Ovary (tissue), 9 donors: ENCODE data around the gene SNCAIP. TPM values are rescaled to one million over a fixed set of nuclear protein-coding genes. Genes with fewer than 3 reads are reported as not detected.
"Not testable (repeated sequence)": the region's sequence is repeated elsewhere in the genome, so short reads cannot be mapped to it uniquely, and the experiment has no call there.

Experiments used
- DNase-seq, 5 donors: peaks; one replicate each; pipeline ENCODE4 v3.0.0-alpha.2; 2019 to 2020
- H3K27ac ChIP-seq, 2 donors: fragments of 200-600 bp; one replicate each; pipeline versions ENCODE4 v1.5.1 to v1.8.0; 2019 to 2022
- H3K27me3 ChIP-seq: fragments of 200-600 bp; one replicate; pipeline ENCODE4 v1.8.0; 2022
- H3K36me3 ChIP-seq: fragments of 200-600 bp; sonication (generic); one replicate; pipeline ENCODE4 v1.5.1; 2019
- H3K4me1 ChIP-seq: one replicate; pipeline ENCODE4 v1.8.1; 2013; ENCODE audit warnings: mild to moderate bottlenecking, moderate library complexity; ENCODE audit not compliant: insufficient read depth
- H3K4me3 ChIP-seq: fragments of 200-600 bp; sonication (generic); one replicate; pipeline ENCODE4 v1.5.1; 2017
- H3K9me3 ChIP-seq, 2 donors: fragments of 200-600 bp in 1 of 2; sonication (generic) in 1 of 2; one replicate each; pipeline versions ENCODE4 v1.5.1 to v1.8.1; 2013 to 2019; ENCODE audit warnings: mild to moderate bottlenecking in 1 of 2, moderate library complexity in 1 of 2
- EP300 ChIP-seq: sonication (generic); formaldehyde crosslinking; IDR thresholded peaks from one replicate; pipeline ENCODE4 v1.6.1; 2017; ENCODE audit warnings: antibody characterized with exemption
- POLR2A ChIP-seq: fragments of 450-650 bp; IDR thresholded peaks from one replicate; pipeline ENCODE4 v1.6.1; 2017; ENCODE audit warnings: antibody characterized with exemption, mild to moderate bottlenecking, moderate library complexity
- WGBS, 3 donors: extraction: QIAGEN DNeasy Blood & Tissue Kit in 1 of 3; methylation state at CpG; one replicate each; pipeline versions ENCODE4 v1.1.5 to v1.1.7; 2013 to 2017; 5-methylcytosine and 5-hydroxymethylcytosine counted together
- intact Hi-C, 4 donors: fragments of 100-400 bp; cut with DNase I; formaldehyde crosslinking; loops; one replicate each; pipeline versions ENCODE4 v1.11.0 to v1.15.1; 2022 to 2023
- polyA plus RNA-seq, 2 donors: library from polyadenylated mRNA; stranded (reverse); fragments of 200-250 nt in 1 of 2; fragments of 350-450 nt in 1 of 2; fragmentation: Illumina TruSeq in 1 of 2; extraction: RNeasy Lipid Tissue Mini Kit (QIAGEN cat#74804) in 1 of 2; gene quantifications; one replicate each; pipeline ENCODE4 v1.2.3, GENCODE V29; 2013 to 2014
- total RNA-seq, 7 donors: library from RNA; depleted of rRNA in 2 of 7; stranded (reverse); fragments of >200 nt in 2 of 7; fragmentation: NEBNext Ultra II Directional in 3 of 7; extraction: Animal tissue kit (Norgen Biotek cat#: 25700) in 3 of 7; gene quantifications; one replicate each; pipeline versions ENCODE4 v1.1.0 to v1.2.4, GENCODE V29; 2016 to 2023
- TF ChIP-seq, protein P1 (sequence below), 3 donors: fragments of 450-650 bp in 2 of 3; fragments of 200-600 bp in 1 of 3; IDR thresholded peaks; one replicate each; pipeline versions ENCODE4 v1.5.1 to v1.8.0; 2016 to 2022; ENCODE audit warnings: antibody characterized with exemption in 3 of 3, mild to moderate bottlenecking in 1 of 3
- donor health status: DM: no; HTN: no; CAD: no; lungs with moderate emphysema.
- donor health status: DM: no; HTN: no; CAD: no.
- donor health status: Bipolar disorder and iron deficiency.
- donor health status: DM: yes; HTN: yes; CAD: no.
- donor health status: DM: no; HTN: no; CAD: no.
- donor health status: DM: yes; HTN: yes; CAD: no.

The SNCAIP gene
- total and polyA plus RNA-seq, 9 donors = 20.4 to 92.5 (median 46.9) TPM

DNA sequence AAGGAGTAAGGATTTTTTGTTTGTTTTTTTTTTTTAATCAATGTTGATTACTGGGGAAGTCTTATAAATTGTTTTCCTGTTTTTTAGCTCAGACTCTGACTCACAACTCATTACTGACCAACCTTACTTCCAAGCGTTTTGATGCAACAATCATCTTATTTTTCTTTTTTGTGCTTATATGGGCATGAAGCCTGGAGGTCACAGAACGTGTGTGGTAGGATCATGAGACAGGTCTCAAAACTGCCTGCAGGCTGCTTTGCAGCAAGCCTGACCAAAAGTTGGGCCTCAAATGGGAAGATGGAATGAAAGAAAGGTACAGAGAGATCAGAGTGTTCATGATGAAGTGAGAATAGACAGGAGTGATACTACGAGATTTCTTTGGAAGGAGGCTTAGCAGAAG lies 38.5 kb downstream of the SNCAIP start:
- H3K4me1 ChIP-seq = peaks cover 9% of the 10 kb centered on the region
- WGBS, 3 donors = 31 to 47% (median 41%) methylated on average over 3 of the region's 3 CpGs
- no peak overlapping the region for H3K4me3 ChIP-seq
- no peak for TF ChIP-seq EP300
- TF ChIP-seq, protein P1, sequence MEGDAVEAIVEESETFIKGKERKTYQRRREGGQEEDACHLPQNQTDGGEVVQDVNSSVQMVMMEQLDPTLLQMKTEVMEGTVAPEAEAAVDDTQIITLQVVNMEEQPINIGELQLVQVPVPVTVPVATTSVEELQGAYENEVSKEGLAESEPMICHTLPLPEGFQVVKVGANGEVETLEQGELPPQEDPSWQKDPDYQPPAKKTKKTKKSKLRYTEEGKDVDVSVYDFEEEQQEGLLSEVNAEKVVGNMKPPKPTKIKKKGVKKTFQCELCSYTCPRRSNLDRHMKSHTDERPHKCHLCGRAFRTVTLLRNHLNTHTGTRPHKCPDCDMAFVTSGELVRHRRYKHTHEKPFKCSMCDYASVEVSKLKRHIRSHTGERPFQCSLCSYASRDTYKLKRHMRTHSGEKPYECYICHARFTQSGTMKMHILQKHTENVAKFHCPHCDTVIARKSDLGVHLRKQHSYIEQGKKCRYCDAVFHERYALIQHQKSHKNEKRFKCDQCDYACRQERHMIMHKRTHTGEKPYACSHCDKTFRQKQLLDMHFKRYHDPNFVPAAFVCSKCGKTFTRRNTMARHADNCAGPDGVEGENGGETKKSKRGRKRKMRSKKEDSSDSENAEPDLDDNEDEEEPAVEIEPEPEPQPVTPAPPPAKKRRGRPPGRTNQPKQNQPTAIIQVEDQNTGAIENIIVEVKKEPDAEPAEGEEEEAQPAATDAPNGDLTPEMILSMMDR (IDR thresholded peaks at IDR 0.05) = no peak
- TF ChIP-seq POLR2A = no peak
- H3K36me3 ChIP-seq = no peaks in the 10 kb centered on the region
- H3K27ac ChIP-seq = no peak overlapping the region
- no peak for DNase-seq
- intact Hi-C loops = no loop called here
- no peaks in the 10 kb centered on the region for H3K9me3 ChIP-seq
- H3K27me3 ChIP-seq = no peaks in the 10 kb centered on the region

DNA sequence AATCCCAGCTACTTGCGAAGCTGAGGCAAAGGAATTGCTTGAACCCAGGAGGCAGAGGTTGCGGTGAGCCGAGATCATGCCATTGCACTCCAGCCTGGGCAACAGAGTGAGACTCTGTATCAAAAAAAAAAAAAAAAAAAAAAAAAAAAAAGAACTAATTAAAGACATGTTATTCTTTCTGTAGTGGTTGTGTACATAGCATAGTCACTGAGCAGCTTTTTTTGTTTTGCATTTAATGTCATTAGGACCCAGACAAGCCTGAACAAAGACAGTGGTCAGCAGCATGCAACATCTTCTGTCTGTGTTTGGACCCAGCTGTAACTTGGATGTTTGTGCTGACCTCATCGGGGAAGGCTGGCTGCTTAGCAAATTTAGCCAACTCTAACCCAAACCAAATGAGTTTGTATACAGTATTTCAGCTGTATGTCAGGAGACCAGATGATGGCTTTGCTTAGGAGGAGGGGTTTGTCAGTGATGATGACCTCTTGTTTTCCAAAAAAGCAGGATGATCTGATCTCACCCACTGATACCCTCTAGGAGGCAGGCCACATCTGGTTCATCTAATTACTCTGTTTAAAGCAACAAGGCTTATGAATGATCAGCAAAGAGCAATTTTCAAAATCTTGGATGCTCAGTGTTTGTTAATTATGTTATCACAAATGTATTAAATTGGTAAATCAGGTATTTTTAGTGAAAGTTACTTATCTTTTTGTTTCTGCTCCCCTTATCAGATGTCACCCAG lies 39.5 kb downstream of the SNCAIP start:
- TF ChIP-seq EP300 (no peak), POLR2A (no peak)
- TF ChIP-seq, protein P1 (IDR thresholded peaks at IDR 0.05) = no peak
- Histone ChIP-seq H3K27me3 (no peaks in the 10 kb centered on the region), H3K4me1 (peaks cover 11% of the 10 kb centered on the region), H3K27ac (no peak overlapping the region), H3K4me3 (no peak overlapping the region), H3K36me3 (no peaks in the 10 kb centered on the region), H3K9me3 (no peaks in the 10 kb centered on the region)
- no peak for DNase-seq
- WGBS, 3 donors = 61 to 70% (median 65%) methylated on average over 4 of the region's 4 CpGs
- intact Hi-C loops = no loop called here

DNA sequence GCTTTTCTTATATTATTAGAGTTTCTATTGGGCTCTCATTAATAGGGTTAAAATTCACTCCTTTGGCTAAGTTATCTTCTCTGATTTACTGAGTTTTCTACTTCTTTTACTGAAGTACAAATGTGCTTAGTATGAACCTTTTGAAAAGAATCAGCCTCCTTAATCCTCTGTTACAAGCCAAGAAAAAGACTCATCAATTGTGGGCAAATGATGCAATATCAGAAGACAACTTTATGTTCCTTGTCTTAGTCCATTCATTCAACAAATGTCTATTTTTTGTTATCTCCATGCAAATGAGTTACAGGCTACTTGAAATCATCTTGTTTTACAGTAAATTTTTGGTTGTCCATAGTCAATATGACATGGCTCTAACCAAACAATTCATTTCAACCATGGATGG lies 40.3 kb downstream of the SNCAIP start:
- Histone ChIP-seq H3K9me3 (no peaks in the 10 kb centered on the region), H3K27me3 (no peaks in the 10 kb centered on the region), H3K4me1 (peaks cover 11% of the 10 kb centered on the region), H3K4me3 (no peak overlapping the region), H3K36me3 (no peaks in the 10 kb centered on the region), H3K27ac (no peak overlapping the region)
- no peak for DNase-seq
- TF ChIP-seq EP300 = no peak
- intact Hi-C loops = no loop called here

DNA sequence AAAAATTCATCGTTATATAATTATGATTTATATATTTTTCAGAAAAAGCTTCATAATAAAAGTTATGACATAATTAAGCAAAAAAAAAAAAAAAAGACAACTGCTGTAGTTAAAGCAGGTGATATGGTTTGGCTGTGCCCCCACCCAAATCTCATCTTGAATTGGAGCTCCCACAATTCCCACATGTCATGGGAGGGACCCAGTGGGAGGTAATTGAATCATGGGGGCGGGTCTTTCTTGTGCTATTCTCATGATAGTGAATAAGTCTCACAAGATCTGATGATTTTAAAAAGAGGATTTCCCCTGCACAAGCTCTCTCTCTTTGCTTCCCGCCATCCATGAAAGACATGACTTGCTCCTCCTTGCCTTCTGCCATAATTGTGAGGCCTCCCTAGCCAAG lies 41.3 kb downstream of the SNCAIP start:
- H3K9me3 ChIP-seq, H3K27me3 ChIP-seq, intact Hi-C loops, H3K4me3 ChIP-seq, H3K36me3 ChIP-seq, H3K27ac ChIP-seq, DNase-seq: not testable (repeated sequence)
- peaks cover 11% of the 10 kb centered on the region for H3K4me1 ChIP-seq
- 94 to 98% (median 95%) methylated on average over 3 of the region's 3 CpGs for WGBS, 3 donors

DNA sequence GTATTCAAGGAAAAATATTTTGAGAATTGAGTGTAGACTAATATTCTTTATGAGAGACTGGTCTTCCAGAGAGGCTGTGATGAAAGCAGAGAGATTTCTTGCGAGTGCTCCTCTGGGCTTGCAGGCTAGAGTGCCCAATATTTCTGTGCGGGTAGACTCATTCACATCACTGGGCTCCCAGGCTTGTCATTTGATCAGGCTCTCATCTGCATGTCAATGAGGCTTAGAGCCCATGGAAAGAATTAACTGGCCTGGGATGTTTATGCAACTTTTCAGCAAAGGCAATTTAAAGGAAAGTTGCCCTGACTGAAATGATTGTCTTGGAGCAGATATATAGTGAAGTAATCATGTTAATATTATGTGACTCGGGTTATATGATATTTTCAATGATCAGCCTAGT lies 42.3 kb downstream of the SNCAIP start:
- intact Hi-C loops = no loop called here
- 81 to 86% (median 85%) methylated on average over 3 of the region's 3 CpGs for WGBS, 3 donors
- peaks cover 13% of the 10 kb centered on the region for H3K4me1 ChIP-seq
- TF ChIP-seq EP300 (no peak), POLR2A (no peak)
- TF ChIP-seq, protein P1 (IDR thresholded peaks at IDR 0.05) = no peak
- no peaks in the 10 kb centered on the region for H3K36me3 ChIP-seq
- DNase-seq = no peak
- no peak overlapping the region for H3K4me3 ChIP-seq
- H3K9me3 ChIP-seq = no peaks in the 10 kb centered on the region
- no peak overlapping the region for H3K27ac ChIP-seq
- no peaks in the 10 kb centered on the region for H3K27me3 ChIP-seq
